ENCODE measurements around the gene HSPA12B.

The HSPA12B gene

GRCh38 chr20:3730803-3731672 lies 1.4 kb upstream of the HSPA12B start:
- DNase-seq, result no peak

GRCh38 chr20:3731944-3732326 lies 550 bp upstream of the HSPA12B start:
- DNase-seq, result no peak

GRCh38 chr20:3733119-3733995 lies 872 bp downstream of the HSPA12B start:
- DNase-seq, result no peak

GRCh38 chr20:3734111-3734843 lies 1.8 kb downstream of the HSPA12B start:
- no peak for DNase-seq

- DNase-seq, result no peak
Measured at GRCh38 chr20:3735768-3736167, 3.3 kb downstream of the HSPA12B start.

- no peak for DNase-seq
Measured at GRCh38 chr20:3738111-3739053, 5.9 kb downstream of the HSPA12B start.

- no peak for DNase-seq
Measured at GRCh38 chr20:3739054-3739925, 6.8 kb downstream of the HSPA12B start.

GRCh38 chr20:3739926-3740451 lies 7.5 kb downstream of the HSPA12B start:
- DNase-seq, result no peak

- no peak for DNase-seq
Measured at GRCh38 chr20:3740615-3741301, 8.3 kb downstream of the HSPA12B start.

- no peak for DNase-seq
Measured at GRCh38 chr20:3741836-3742458, 9.5 kb downstream of the HSPA12B start.

GRCh38 chr20:3743251-3743650 lies 10.8 kb downstream of the HSPA12B start:
- no peak for DNase-seq

- DNase-seq, result no peak
Measured at GRCh38 chr20:3744037-3744436, 11.6 kb downstream of the HSPA12B start.

GRCh38 chr20:3744806-3745685 lies 12.6 kb downstream of the HSPA12B start:
- DNase-seq, result peak; percentile 49 to 78 (median 66)

- no peak for DNase-seq
Measured at GRCh38 chr20:3745686-3746173, 13.2 kb downstream of the HSPA12B start.

- no peak for DNase-seq
Measured at GRCh38 chr20:3747471-3747870, 15.0 kb downstream of the HSPA12B start.

- DNase-seq, result no peak
Measured at GRCh38 chr20:3748073-3748472, 15.6 kb downstream of the HSPA12B start.

GRCh38 chr20:3749087-3749688 lies 16.7 kb downstream of the HSPA12B start:
- no peak for DNase-seq

All from stimulated activated naive CD4-positive, alpha-beta T cell (primary cell).